Posterior cingulate gyrus (tissue), 11 donors: ENCODE results near the gene SEMA5B.

Experiments
- DNase-seq, 10 donors: peaks; one replicate each; pipeline versions ENCODE4 v3.0.0 to v3.0.0-alpha.2; 2020 to 2021; ENCODE audit warnings: mixed read lengths in 3 of 10
- intact Hi-C: fragments of 100-400 bp; cut with DNase I; formaldehyde crosslinking; loops from one replicate; pipeline ENCODE4 v1.15.1; 2023

The SEMA5B gene

GRCh38 chr3:122915300-122916055 is 112.1 kb downstream of the SEMA5B start:
- DNase-seq = peak in 1 of 10 donors; percentile 25
- intact Hi-C loops = no loop called here

DNA sequence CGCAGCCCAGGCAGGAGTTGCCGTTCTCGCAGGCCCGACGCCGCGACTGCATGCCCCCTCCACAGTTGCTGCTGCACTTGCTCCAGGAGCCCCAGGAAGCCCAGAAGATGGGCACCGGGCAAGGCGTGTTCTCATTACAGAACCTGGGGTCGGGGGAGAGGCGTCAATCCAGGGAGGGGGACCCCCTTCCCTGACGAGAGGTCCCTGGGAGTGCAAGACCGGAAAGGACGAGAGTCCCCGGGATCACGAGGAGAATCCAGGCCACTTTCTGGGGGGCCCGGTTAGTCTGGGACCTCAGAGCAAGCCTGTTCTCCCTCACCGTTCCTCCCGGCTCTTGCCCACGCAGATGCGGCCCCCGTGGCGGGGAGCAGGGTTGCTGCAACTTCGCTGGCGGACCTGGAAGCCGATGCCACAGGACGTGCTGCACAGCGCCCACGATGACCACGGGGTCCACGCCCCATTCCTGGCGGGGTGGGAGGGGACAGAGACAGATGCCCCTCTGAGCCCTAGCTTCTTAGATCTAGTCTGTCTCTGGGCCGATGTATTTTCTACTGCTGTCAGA is 113.9 kb downstream of the SEMA5B start:
- intact Hi-C loops = no loop called here
- DNase-seq = no peak

DNA sequence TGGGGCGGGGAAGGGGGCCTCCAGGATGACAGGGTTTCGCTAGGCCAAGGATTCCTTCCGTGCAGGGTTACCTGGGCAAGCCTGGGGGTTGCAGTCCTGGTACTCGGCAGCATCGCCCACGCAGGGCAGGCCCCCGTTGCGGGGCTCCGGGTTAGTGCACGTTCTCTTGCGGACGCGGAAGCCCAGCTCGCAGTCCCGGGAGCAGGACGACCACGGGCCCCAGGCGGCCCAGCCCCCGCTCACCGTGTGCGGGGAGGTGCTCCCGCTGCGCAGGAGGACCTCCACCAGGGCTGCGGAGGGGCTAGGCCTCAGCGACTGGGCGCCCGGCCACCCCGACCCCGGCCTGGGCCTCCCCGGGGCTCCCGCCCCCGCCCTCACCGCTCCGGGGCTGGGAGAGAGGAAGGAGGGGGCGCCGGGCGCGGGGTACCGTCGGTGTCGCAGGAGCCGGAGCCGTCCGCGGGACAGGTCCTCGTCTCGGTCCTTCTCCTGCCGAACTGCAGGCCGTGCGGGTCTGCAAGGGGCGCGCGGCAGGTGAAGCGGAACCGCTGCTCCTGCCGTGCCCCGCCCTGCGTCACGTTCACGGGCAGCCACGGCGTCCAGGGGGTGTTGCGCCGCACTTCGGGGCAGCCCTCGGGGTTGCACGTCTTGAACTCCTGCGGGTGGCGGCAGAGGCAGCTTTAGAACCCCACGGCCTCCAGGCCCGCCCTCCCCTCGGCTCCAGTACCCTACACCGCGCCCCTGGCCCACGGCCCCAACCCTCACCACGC is 114.6 kb downstream of the SEMA5B start:
- DNase-seq = no peak
- intact Hi-C loops = no loop called here

DNA sequence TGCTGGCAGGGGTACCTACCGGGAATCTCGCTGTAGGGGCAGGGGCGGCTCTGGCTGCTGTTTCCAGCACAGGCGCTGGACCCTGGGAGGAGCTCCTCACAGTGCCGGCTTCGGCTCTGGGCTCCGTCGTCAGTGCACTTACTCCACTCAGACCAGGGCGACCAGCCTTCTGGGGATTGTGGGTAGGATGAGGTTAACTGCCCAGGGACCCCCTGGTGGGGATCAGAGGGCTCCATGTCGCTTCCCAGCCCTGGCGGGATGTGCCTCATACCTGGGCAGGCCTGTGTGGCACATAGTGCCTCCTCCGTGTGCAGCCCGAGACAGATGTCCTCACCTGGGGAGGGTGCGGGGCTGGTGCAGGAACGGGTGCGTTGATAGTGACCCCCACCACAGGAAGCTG is 115.7 kb downstream of the SEMA5B start:
- DNase-seq = no peak
- intact Hi-C loops = no loop called here

- intact Hi-C loops = no loop called here
- DNase-seq = no peak
Measured at GRCh38 chr3:122908251-122908650, 119.3 kb downstream of the SEMA5B start.

DNA sequence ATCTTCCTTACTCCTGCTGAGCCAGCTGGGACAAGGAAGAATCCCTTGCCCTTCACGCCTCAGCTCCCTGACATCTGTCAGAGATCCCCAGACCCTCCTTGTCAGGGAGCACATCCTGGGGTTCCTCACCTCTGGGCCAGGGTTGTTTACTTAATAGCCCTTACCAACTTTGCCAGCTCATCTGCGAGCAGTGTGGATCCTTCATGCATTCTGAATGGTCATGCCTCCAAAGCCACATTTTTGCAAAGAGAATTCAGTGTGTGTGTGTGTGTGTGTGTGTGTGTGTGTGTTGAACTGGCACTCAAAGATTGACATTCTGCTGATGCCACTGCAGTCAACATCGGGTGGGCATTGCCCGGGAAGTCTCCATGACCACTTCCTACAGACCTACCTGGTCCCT is 120.1 kb downstream of the SEMA5B start:
- intact Hi-C loops = no loop called here
- DNase-seq = no peak

- intact Hi-C loops = no loop called here
- no peak for DNase-seq
Measured at GRCh38 chr3:122903171-122903570, 124.4 kb downstream of the SEMA5B start.

DNA sequence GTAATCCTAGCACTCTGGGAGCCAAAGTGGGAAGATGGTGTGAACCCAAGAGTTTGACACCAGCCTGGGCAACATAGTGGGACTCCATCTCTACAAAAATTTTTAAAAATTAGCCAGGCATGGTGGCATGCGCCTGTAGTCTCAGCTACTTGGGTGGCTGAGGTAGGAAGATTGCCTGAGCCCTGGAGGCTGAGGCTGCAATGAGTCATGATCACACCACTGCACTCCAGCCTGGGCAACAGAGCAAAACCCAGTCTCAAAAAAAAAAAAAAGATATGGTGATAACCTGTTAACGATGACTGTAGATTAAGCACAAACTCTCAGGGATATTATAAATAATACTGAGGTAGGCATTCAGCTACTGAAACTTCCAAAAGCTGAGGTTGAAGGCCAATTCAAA is 125.2 kb downstream of the SEMA5B start:
- no peak for DNase-seq
- intact Hi-C loops = no loop called here

DNA sequence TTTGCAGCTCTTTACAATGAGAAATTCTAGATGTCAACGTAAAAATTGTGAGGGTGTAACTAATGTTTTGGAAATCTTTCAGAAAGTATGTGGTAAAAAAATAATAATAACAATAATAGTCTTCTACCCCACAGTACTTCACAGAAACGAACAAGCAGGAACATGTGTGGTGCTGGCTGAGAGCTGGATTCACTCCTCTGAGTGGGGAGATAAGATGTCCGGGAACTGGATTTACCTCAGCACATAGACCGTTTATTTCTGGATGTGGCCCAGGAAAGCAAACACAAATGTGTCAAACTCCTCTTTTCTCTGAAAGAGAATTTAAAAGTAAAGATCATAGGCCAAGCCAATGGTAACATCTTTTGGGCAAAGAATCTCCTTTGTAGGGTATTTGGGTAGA is 129.3 kb downstream of the SEMA5B start:
- DNase-seq = no peak
- intact Hi-C loops = no loop called here

DNA sequence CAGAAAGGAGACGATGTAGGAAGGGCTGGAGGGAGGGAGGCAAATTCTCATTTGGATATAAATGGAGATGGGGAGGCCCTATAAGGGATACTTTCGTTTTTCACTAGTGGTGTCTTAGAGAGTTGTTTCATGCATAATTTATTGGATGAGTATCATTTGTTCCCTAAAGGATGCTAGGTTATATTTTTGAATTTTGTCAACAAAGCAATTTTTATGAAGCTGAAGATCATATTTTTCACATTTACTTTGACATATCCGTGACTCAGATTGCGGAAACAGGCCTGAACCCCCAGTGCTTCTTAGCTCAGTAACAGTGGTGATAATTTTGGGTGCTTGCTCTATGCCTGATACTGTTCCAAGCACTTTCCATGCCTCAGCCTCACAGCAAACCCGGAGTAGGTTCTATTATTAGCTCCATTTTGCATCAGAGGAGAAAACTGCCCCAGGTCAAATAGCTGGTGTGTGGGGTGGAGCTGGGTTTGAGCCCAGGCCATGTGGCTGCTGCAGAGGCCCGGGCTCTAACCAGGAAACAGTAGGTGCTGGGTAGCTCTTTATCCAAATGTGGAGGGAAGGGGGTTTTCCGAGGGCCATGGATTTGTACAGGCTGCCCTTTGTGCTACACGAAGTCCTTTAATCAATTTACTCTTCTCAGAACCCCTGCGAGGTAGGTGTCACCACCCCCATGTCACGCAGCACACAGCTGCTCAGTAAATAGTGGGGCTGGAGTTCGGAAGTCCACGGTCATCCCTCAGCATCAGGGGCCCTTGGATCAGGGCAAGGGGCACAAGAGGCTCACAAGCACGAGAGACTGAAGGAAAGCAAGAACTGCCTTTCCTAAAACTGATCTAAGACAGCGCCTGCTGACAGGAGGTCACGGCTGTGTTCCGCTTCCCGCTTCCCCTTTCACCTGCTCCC is 133.6 kb downstream of the SEMA5B start:
- DNase-seq = no peak
- intact Hi-C loops = no loop called here

GRCh38 chr3:122893282-122893681 is 134.3 kb downstream of the SEMA5B start:
- intact Hi-C loops = no loop called here
- DNase-seq = no peak

DNA sequence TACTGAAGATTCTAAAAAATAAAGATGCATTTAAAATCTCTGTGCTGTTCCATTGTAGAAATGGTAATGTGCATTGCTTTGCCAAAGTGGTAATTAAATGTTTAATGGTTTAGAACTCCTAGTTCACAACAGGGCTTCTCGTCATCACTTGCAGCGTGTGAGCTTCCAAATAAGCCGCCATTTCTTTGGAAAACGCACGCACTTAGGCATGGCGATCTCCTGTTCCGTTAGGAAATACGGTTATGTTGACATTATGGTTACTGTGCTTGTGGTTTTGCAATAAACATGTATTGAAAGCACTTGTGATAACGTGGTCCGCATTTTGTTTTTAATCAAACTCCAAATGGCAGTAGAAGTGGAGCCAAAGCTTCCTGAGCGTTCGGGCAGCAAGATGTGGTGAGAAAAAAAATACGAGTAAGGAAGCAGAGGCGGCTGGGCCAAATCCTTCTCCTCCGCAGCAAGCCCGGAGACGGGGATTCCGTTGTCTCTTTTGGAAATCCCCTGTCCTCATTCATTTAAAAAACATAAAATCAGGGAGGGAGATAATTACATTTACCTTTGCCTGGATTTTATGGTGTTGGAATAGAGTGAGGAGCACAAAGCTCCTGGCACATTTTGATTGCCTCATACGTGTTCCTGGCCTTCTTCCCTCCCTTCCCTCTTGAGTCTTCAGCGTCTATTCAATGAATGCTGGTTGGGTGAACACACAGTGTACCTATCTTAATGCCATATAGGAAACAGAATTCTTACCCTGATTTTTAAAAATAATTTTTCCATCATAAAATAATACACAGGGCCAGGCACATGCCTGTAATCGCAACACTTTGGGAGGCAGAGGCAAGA is 135.2 kb downstream of the SEMA5B start:
- intact Hi-C loops = no loop called here
- DNase-seq = peak in 2 of 10 donors; percentile 28 to 75

GRCh38 chr3:122890720-122891220 is 136.8 kb downstream of the SEMA5B start:
- intact Hi-C loops = no loop called here
- no peak for DNase-seq

- peak; percentile 34 to 94 (median 66) for DNase-seq
- intact Hi-C loops = no loop called here
Measured at GRCh38 chr3:122890077-122890719, 137.4 kb downstream of the SEMA5B start.

DNA sequence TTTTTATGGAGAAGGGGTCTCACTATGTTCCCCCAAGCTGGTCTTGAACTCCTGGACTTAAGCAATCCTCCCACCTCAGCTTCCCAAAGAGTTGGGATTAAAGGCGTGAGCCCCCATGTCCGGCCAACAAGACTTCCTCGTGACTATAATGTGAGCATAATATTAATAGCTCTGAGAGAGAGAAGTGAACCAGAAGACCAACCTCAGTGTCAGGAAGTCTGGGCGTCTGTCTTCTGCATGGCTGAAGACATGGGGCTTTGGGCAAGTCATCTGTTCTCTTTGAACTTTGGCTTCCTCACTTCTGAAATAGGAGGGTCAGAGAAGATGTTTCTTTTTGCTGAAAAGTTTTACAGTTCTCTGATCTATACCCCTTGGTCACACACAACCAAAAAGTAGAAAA is 140.6 kb downstream of the SEMA5B start:
- intact Hi-C loops = no loop called here

DNA sequence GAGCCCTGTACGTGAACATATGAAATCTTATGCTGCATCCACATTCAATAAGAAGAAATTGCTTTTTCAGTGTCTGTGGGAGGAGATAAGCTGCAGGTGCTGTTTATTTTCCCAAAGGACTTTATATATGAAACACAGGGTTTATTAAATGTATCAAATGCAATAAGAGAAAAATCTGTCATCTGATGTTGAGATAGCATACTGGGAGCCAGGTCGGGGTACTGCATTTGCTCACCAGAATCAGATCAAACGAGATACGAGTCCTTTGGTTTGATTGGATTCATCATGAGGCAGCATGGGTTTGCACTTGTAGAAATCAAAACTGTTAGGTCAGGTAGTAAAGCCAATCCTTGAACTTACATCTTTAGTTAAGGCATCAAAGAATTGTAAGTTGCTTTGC is 141.3 kb downstream of the SEMA5B start:
- intact Hi-C loops = no loop called here
- no peak for DNase-seq

More for the DNA sequence above, 140.6 kb downstream of the SEMA5B start:
- no peak for DNase-seq

- intact Hi-C loops = no loop called here
- DNase-seq = no peak
Measured at GRCh38 chr3:122882361-122882947, 145.1 kb downstream of the SEMA5B start.

DNA sequence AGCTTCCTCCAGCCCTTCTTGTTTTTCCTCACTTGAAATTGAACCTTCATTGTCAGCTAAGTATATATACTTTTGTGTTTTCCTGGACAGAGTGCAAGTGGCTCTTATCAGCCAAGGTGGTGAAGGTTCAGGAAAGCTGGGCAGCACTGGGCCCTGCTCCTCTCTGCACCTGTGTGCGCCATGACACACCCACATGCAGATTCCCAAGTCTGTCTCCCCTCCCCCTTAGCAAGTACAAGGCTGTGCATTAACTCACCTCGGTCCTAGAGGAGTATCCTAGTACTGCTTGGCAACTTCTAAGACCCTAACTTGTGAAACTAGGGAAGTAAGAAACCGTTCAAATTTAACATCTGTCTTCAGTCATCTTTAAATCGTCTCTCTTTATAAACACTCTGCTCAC is 146.9 kb downstream of the SEMA5B start:
- intact Hi-C loops = no loop called here

DNA sequence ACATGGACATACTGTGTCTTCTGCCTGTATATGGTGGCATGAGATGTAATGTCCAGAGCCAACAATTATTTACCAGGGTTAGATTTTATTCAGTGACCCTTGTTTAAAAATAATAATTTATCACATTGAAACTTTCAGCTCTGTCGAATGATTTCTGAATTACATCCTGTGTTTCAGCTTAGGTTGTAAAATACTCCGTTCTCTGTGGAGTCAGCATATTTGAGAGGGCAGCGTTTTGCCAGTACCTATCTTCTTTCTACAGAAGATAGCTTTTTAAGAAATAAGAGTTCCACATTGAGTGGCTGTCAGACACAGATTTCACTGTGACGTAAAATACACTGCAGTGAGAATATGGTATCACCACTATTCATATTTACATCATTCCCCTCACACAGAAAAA is 147.4 kb downstream of the SEMA5B start:
- no peak for DNase-seq
- intact Hi-C loops = no loop called here

More for the DNA sequence above, 146.9 kb downstream of the SEMA5B start:
- DNase-seq = no peak
